IPS DF 4.7 (cell line): ENCODE results near the gene SCGB2A2.

Experiments
- DNase-seq: peaks from one replicate; pipeline ENCODE4 v3.0.0-alpha.2; 2013; ENCODE audit warnings: low spot score; ENCODE audit errors: extremely low read depth

SCGB2A2 gene

DNA sequence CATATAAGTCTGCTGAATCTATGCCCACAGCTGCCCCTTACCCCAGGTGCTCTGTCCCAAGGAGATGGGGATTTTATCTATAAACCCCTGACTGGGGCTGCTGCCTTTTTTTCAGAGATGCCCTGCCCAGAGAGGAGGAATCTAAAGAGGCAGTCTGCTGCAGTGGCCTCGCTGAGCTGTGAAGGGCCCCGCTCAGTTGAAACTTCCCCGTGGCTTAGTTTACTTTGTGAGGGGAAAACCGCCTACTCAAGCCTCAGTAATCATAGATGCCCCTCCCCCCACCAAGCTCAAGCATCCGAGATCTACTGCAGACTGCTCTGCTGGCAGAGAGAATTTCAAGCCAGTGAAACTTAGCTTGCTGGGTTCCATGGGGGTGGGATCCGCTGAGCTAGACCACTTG lies 36.3 kb downstream of the SCGB2A2 start:
- no peak for DNase-seq

DNA sequence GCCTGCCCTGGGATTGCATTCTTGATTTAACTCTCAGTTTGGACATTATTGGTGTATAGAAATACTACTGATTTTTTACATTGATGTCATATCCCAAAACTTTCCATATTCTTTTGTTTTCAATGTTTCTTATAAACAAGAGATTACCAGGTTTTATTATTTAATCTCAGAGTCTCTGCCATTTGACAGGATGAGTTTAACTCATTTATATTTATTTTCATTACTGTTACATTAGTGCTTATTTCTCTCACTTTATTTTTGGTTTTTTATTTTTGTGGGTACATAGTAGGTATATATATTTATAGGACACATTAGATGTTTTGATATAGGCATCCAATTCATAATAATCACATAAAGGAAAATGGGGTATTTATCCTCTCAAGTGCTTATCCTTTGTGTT lies 38.0 kb downstream of the SCGB2A2 start:
- DNase-seq = no peak

DNA sequence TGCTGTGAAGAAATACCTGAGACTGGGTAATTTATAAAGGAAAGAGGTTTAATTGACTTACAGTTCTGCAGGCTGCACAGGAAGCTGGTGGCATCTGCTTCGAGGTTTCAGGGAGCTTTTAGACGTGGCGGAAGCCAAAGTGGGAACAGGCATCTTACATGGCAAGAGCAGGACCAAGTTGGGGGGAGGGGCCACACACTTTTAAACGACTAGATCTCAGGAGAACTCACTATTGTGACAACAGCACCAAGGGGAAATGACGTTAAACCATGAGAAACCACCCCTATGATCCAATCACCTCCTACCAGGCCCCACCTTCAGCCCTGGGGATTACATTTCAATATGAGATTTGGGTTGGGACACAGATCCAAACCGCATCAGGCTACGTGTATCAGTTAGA lies 40.0 kb downstream of the SCGB2A2 start:
- no peak for DNase-seq

DNA sequence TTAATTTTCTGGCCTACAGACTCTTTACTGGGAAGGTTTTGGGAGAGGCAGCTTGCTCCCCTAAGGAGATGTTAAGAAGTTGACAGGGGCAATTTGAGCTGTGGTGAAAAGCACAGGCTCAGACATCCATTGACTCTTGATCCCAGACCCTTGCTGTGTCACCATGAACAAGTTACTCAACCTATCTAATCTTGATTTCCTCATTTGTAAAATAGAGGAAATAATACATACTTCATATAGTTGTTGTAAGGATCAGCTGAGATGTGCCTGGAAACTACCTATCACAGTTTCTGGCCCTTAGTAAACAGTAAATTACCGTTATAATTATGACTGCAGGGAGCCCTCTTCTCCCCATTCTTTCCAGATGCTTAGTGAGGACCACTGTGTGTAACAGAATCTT lies 45.5 kb downstream of the SCGB2A2 start:
- no peak for DNase-seq

DNA sequence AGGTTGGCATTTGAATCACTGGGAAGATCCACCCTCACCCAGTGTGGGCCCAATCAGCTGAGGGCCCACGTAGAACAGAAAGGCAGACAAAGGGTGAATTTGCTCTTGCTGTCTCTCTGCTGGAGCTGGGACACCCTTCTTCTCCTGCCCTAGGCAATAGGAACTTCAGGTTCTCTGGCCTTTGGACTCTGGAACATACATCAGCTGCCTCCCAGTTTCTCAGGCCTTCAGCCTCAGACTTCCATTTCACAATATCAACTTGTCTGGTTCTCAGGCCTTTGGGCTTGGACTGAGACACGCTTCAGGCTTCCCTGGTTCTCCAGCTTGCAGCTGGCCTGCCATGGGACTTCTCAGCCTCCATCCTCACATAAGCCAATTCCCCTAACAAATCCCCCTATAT lies 52.6 kb downstream of the SCGB2A2 start:
- no peak for DNase-seq
